ENCODE data around the gene ATE1.
"Not testable (repeated sequence)": the region's sequence is repeated elsewhere in the genome, so short reads cannot be mapped to it uniquely, and the experiment has no call there.

Gene ATE1

DNA sequence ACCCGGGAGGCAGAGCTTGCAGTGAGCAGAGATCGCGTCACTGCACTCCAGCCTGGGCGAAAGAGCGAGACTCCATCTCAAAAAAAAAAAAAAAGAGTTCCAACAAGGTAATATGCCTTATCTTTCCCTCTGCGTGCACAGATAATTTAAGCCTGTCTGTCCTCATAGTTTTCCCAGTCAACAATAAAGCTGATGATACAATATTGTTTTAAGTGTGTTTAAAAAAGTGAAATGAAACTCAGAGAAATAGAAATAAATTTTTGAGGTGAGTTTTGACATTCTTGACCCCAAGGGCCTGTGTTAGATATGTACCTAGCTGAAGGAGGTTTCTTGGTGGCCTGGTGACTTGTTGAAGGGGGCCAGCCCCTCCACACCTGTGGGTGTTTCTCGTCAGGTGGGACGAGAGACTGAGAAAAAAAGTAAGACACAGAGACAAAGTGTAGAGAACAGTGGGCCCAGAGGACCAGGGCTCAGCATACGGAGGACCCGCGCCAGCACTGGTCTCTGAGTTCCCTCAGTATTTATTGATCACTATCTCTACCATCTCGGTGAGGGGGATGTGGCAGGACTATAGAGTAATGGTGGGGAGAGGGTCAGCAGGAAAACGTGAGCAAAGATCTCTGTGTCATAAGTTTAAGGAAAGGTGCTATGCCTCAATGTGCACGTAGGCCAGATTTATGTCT lies 1.9 kb upstream of the ATE1 start:
- not testable (repeated sequence) for FAIRE-seq

DNA sequence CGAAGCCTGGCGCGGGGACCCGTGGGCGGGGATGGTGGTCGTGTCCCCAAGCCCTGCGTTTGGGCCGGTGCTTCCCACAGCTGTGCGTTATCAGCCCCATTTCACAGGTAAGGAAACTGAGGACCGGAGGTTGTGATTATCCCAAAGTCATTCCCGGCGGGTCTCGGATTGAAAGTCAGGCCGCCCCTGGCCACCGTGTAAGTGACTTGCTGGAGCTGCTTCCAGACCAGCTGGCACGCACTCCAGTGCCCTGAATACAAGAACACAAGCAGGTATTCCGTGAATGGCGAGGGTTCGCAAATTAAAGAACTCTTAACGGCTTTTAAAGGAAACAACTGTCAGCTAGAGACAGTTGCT lies 675 bp upstream of the ATE1 start:
- FAIRE-seq, result no peak

DNA sequence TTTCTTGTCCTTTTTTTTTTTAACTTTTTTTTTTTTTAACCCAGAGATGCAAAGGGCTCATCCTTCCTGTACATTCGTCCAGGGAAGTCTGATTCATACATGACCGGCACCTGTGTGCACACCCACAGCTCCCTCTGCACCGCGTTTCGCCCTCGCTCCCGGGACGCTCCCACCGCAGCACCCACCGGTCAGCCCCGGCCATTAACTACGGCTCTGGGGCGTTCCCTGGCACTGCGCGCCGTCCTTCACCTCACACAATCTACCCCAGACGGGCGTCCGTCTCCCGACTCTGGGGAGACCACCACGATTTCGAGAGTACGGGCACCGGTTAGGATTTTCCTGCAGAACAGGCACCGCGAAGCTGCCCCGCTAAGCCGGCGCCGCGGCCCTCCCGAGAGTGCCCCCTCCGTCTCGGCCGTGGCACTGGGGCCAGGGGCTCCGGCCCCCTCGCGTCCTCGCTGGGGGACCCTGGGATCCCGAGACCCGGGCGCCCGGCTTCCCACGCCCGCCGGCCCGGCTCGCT lies 452 bp downstream of the ATE1 start:
- FAIRE-seq, result no peak

DNA sequence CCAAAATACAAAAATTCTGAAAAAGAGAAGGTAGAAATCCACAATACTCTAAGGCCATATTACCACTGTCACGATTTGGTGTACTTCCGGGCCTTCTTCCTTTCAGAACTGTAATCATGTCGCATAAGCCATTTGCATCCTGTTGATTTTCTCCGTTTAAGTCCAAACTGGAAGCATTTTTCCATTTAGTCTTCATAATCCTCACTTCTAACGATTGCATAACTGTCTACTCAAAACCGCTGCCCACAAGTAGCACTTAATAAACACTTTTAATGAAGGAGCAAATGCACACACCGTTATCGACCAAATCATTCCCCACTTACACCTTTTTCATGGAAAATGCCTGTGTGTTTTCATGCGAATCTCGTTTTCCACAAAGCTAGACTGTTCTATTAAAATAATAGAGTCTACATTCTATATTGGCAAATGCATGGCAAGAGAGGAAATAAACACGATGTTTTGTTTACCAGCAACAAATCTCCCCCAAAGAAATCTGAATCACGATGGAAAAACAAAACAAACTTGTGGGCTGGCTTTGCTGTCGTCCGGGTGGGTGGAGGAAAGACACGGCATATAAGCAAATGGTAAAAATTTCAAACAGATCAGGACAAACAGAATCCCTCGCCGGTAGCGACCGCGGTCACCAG lies 1.0 kb downstream of the ATE1 start:
- no peak for FAIRE-seq

DNA sequence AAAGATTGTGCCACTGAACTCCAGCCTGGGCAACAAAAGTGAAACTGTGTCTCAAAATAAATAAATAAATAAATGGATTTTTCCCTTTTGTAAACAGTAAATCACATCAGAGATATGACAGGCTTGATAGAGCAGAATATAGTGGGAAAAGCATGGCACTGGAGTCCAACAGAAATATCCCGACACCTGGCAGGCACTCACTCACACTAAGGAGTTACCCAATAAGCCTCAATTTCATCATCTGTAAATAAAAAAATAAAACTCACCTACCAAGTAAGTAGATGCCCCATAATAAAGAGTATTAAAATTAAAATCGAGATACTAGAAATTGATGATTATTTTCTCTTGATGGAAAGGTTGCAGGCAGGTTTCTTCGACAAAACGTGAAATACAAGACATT lies 1.7 kb downstream of the ATE1 start:
- no peak for FAIRE-seq

DNA sequence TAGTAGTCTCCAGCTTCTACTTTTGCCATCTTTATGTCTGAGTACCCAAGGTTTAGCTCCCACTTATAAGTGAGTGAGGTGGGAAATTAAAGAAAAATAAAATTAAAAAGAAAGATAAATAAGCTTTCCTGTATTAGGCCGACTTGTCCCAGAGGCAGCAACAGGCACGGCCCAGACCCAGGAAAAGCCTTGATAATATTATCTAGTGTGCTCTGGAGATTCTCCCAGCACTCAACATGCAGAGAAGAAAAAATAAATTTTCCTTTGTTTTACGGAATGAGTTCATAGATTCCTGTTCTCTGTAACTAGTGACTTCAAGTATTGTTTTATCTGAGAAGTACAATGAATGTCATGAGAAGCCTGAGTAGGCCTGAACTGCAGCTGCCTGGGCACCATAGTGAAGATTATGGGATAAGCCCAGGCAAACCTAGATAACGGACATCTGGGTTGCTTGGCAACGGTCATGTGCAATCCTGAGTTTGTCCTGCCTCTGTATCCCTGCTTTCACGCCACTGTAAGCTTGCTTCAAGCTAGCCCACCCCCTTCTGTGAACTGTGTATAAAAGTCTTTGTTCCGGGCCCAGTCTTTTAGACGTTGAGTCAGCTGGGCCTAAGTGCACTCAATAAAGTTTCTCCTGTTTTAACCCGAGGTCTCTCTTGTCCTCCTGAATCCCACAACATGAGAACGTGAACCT lies 6.4 kb downstream of the ATE1 start:
- no peak for FAIRE-seq

DNA sequence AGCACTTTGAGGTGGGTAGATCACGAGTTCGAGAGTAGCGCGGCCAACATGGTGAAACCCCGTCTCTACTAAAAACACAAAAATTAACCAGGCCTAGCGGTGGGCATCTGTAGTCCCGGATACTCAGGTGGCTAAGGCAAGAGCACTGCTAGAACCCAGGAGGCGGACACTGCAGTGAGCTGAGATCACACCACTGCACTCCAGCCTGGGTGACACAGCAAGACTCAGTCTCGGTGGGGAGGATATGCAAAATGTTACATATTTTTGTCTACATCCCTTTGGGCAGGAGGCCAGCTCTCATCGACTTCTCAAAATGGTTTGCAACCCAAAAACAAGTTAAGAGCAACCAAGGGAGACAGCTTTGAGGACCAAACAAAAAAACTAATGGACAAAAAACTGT lies 8.2 kb downstream of the ATE1 start:
- no peak for FAIRE-seq

DNA sequence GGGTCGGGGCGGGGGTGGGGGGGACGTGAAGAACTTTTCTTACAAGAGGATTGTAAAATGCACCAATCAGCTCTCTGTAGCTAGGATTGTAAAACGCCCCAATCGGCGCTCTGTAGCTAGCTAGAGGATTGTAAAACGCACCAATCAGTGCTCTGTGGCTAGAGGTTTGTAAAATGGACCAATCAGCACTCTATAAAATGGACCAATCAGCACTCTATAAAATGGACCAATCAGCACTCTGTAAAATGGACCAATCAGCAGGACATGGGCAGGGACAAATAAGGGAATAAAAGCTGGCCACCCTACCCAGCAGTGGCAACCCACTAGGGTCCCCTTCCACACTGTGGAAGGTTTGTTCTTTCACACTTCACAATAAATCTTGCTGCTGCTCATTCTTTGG lies 9.0 kb downstream of the ATE1 start:
- not testable (repeated sequence) for FAIRE-seq

DNA sequence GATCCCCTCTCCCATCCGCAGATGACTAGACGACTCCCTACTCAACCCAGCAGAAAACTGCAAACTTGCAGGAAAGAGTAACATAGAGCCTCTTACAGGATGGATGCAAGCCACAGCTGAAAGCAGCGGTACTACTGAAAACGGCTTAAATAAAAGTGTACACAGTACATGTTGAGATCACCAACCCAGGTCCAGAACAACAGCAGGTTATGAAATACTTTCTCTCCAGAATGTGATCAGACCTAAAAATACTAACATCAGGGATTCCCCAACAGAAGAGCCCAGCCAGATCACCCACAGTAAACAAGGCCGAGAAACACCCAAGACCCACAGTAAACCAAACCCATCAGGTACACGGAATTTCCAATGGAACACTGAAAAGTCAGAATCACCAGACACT lies 13.2 kb downstream of the ATE1 start:
- no peak for FAIRE-seq

DNA sequence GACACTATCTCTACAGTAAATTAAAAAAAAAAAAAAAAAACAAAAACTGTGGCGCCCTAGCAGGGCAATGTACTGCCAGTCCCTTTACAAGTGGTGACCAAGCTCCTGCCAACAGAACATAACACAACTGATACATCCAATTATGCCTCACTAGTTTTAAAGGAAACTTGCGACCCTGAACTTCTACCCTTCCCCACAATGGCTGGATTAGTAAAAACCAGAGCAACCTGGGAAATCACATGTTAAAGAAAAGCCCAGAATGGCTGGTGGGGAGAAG lies 16.5 kb downstream of the ATE1 start:
- FAIRE-seq, result no peak

DNA sequence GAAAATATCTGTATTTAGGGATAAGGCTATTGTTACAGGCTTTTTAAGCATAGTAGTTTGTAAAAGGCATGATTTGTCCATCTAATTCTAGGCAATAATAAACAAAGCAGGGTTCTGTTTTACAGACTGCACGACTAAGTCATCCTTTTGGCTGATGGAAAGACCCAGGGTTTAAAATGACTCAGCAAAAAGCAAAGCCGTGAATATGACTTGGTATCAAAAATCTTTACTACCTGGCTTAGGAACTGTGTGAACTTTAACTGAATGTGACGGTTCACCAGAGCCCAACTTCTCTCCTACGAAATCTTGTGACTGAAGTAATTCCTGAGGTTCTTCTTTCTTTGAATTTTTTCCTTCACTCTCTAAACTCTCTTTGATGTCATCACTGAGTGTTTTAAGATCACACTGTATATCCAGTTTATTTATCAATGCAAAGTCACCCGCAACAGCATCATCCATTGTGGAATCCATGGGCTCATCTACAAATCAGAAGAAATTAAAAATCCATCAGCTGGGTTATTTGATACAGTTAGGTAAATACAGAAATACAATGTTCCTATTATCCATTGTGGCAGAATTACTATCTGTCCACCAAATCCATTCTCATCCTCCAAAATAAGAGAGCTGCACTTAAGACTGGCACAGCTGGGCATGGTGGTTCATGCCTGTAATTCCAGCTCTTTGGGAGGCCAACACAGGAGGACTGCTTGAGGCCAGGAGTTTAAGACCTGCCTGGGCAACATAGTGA lies 17.0 kb downstream of the ATE1 start:
- FAIRE-seq, result no peak

DNA sequence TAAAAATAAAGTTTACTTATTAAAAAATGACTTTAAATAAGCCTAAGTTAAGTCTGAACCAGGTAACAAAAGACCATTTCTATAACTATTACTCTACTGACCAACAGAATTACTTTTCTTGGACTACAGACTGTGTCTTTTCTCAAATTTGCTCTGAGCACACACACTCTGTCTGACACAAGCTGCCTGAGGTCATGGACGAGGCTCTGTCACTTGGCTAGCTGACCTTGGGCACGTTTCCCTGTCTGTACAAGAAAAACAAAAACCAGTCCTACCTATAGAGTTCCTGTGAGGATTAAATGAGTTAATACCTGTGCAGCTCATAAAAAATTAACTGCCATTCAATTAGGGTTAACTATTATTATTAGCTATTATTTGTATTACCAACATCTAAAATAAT lies 22.9 kb downstream of the ATE1 start:
- FAIRE-seq, result no peak

DNA sequence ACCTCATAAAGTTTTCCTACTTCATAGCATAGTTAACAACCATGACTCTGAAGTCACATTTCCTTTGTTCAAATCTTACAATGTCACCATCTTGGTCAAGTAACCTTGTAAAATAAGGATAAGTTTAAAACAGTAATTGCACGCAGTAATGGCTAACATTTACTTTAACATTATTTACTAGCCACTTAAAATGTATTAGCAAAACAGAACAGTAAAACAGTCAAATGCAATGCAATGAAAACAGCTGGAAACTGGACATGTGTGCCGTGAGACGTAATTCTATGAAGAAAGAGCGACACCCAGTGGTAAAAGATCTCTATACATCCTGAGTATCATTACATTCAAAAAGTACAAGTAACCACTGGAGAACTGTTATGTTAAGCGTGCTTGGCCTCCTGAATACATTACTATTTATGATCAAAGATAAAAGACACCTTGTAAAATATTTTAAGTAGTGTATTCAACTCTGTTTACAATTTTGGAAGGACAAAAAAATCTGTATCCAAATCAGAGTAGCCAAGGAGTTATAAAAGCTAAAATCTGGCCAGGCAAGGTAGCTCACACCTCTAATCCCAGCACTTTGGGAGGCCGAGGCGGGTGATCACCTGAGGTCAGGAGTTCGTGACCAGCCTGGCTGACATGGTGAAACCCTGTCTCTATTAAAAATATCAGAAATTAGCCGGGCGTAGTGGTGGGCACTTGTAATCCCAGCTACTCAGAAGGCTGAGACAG lies 27.2 kb downstream of the ATE1 start:
- no peak for FAIRE-seq

DNA sequence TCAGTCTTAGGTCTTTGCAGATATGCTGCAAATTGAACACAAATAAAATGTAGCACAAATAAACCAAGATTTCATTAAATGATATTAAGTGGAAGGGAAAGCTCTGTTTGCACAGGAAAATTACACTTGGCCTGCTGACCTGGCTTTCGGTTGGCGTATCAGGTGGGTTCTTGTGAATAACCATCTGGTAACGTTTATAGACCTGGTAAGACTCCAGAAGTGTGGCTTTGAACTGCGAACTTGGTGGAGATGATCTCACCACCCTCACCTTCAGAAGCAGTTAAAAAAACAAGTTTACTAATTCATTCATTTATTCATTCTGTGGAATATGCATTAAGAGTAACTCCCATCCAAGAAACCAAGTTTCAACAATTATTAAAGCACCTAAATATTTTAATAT lies 28.1 kb downstream of the ATE1 start:
- no peak for FAIRE-seq

DNA sequence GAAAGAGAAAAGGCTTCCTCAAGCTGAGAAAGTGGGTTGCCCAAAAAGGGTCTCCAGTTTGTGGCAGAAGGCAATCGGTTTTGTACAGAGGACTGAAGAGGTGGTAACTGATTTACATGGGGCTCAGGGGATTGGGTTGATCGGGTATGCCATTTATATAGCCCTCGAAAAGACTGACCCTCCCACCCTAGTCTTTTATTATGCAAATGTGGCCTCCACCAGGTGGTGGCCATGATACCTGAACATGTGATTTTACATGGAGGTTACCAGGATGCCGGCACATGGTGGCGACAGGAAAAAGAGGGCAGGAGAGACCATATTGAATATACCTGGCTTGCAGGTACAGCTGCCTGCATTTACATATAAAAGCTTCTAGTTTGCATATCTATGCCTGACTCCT lies 36.7 kb downstream of the ATE1 start:
- FAIRE-seq, result no peak

DNA sequence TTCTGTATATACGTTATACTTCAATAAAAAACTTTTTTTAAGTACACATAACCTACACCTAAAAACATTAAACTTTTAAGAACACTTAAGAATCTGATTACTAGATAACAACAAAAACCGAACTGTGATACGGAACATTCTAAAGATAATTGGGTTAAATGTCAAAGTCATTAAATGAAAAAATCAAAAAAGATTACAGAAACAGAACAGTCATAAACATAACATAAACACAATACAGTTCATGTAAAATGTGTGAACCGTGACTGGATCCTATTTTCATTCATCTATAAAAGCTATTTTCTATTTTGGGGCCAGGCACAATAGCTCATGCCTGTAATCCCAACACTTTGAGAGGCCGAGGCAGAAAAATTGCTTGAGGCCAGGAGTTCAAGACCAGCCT lies 38.6 kb downstream of the ATE1 start:
- no peak for FAIRE-seq

DNA sequence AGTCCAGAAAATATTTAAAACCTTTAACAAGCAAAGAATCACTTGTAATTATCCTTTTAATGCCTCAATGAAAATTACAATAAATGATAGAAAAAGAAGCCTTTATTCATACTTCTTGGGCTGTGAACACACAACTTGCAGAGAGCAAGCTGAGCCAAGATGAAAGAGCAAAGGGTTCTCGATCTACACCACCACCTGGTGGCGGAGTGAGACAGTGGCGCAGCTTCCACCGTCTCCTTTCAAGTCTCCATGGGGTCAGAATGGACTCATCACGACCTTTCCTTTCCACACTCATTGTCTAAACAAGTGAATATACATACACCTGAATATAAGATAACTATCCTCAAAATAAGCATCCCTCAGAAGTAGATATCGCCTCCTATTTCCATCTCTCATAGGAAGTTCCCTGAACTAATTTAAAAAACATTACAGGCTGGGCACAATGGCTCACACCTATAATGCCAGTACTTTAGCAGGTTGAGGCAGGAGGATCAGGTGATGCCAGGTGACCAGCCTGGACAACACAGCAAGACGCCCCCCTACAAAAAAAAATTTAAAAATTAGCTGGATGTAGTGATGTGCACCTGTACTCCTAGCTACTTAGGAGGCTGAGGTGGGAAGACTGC lies 40.7 kb downstream of the ATE1 start:
- no peak for FAIRE-seq

DNA sequence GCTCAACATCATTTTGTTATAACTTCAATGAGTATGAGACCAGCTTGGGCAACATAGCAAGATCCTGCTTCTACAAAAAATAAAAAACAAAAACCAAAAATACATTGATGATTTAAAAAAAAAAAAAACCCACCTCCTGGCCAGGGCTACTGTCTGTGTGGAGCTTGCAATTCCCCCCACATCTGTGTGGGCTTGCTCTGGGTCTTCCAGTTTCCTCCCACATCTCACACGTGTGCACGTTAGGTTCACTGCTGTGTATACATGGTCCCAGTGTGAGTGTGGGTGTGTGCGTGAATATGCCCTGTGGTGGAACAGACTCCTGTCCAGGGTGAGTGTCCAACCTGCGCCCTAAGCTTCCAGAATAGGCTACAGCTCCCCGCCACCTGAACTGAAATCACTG lies 41.6 kb downstream of the ATE1 start:
- FAIRE-seq, result no peak

DNA sequence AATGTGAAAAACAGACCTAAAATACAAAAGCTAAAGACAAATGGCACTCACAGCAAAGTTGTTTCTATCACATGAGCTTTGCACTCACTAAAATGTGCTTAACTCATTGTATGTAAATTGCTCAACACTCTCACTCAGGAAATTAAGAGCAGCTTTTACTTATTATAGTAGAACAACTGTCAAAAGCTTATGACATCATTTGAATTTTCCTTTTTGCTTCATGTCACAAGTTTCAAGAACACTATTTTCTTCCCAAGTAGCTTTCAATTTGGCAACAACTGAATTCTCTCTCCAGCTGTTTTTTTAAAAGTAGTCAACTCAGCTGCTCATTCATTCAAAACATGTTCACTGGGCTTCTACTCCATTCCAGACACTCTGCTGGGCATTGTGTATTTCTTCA lies 46.9 kb downstream of the ATE1 start:
- FAIRE-seq, result no peak

DNA sequence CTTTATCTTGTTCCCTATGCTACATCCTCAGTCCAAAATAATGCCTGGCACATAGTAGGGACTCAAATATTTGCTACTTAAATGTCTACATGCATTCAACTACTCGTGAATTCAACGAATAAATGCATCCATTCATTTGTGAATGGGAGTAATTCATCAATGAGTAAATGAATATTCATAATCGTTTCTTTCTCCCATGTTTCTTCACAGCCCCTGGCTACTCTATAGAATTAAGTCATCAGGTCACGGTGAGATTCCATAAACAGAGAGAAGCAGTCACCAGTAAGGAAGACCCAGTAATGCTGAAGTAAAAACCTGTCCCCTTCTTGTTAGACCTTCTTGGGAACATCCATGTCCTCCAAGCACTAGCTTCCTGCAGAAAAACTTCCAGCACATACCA lies 48.4 kb downstream of the ATE1 start:
- FAIRE-seq, result no peak

DNA sequence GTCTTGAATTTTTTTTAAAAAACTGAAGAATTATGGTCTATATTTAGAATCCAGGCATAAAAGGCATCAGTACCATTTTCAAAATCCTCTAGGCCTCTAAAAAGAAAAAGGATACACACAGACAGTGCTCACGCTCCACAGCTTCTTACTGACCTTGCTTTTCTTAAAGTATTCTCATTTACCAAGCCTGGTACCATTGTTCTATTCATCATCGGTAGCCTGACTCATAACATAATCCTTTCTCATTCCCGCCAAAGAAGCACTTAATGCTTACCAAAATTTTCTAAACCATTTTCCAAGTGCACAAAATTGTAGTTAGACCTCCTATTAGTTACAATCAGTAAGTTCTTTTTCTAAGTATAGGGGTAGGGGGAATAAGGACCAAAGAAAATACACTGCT lies 54.6 kb downstream of the ATE1 start:
- no peak for FAIRE-seq

DNA sequence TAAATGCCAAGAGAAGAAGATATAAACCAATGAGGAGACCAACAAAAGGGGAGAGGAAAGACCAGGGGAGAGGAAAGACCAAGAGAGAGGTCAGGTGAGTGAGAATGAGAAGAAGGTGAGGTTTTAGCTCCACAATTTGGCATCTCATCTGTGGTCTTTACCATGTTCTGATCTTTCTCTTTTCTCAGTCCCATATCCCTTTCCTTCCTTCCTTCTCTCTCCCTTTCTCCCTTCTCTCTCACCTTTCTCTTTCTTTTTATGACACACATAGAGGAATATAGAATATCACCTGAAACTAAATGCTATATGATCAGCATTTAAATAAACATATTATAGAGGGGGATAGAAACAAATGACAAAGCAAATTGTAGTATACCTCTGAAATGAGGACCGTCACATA lies 57.4 kb downstream of the ATE1 start:
- no peak for FAIRE-seq

DNA sequence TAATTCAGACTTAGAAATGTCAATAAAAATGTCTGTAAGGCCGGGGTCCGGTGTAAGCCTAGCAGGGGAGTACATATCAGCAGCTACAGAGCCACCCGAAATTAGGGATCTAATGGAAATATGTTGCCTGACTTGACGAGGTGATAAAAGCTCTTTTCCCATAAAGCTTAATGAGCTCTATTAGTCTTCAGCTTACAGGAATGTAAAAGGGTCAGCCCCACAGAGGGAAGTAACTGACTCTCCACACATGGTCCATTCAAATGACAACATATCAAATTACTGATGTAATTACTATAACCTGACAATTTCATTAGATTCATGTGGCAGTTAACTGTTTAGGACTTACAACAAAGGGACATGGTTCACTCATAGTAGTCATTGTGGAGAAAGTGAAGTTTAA lies 62.3 kb downstream of the ATE1 start:
- FAIRE-seq, result no peak

Measured in colon (tissue), 2 donors.